ENCODE data around the gene NFATC2. TPM values are rescaled to one million over a fixed set of nuclear protein-coding genes. Genes with fewer than 3 reads are reported as not detected.

The NFATC2 gene
- total RNA-seq, 3 donors from 2014 or later, result 6.2 to 7.3 (median 7.2) TPM

GRCh38 chr20:51357543-51357942, 185.0 kb downstream of the NFATC2 start:
- no peaks in the 10 kb centered on the region for H3K4me1 ChIP-seq (ENCODE audit: low read depth)
- no peaks in the 10 kb centered on the region for H3K36me3 ChIP-seq (ENCODE audit: low read depth)
- no peak overlapping the region for H3K4me3 ChIP-seq
- DNase-seq (no peak), ATAC-seq (no peak)
- no peaks in the 10 kb centered on the region for H3K9me3 ChIP-seq
- TF ChIP-seq CTCF (IDR thresholded peaks at IDR 0.05), result no peak
- intact Hi-C loops (cut with DNase I, micrococcal nuclease), result no loop called here

- DNase-seq (no peak), ATAC-seq (no peak)
- Histone ChIP-seq H3K4me3 (no peak overlapping the region), H3K9me3 (no peaks in the 10 kb centered on the region), H3K36me3 (ENCODE audit: low read depth) (no peaks in the 10 kb centered on the region), H3K4me1 (ENCODE audit: low read depth) (no peaks in the 10 kb centered on the region)
- TF ChIP-seq CTCF (IDR thresholded peaks at IDR 0.05), result no peak
- intact Hi-C loops (cut with DNase I, micrococcal nuclease), result no loop called here
These were observed 185.6 kb downstream of the NFATC2 start for GRCh38 chr20:51356871-51357270.

GRCh38 chr20:51354769-51355319, 187.7 kb downstream of the NFATC2 start:
- no peaks in the 10 kb centered on the region for H3K4me1 ChIP-seq (ENCODE audit: low read depth)
- no peak for TF ChIP-seq CTCF (IDR thresholded peaks at IDR 0.05)
- no peaks in the 10 kb centered on the region for H3K9me3 ChIP-seq
- no peaks in the 10 kb centered on the region for H3K36me3 ChIP-seq (ENCODE audit: low read depth)
- intact Hi-C loops (cut with DNase I, micrococcal nuclease), result no loop called here
- peak; percentile 29 for ATAC-seq
- no peak for DNase-seq
- no peak overlapping the region for H3K4me3 ChIP-seq

- ATAC-seq, result no peak
- Histone ChIP-seq H3K4me3 (no peak overlapping the region), H3K36me3 (ENCODE audit: low read depth) (no peaks in the 10 kb centered on the region), H3K9me3 (no peaks in the 10 kb centered on the region), H3K4me1 (ENCODE audit: low read depth) (no peaks in the 10 kb centered on the region)
- TF ChIP-seq CTCF (IDR thresholded peaks at IDR 0.05), result no peak
- DNase-seq, result no peak
- intact Hi-C loops (cut with DNase I, micrococcal nuclease), result no loop called here
These were observed 188.2 kb downstream of the NFATC2 start for GRCh38 chr20:51354191-51354768.

GRCh38 chr20:51353491-51353890, 189.0 kb downstream of the NFATC2 start:
- ATAC-seq (no peak), DNase-seq (no peak)
- TF ChIP-seq CTCF (IDR thresholded peaks at IDR 0.05), result no peak
- H3K36me3 ChIP-seq (ENCODE audit: low read depth), result no peaks in the 10 kb centered on the region
- no peaks in the 10 kb centered on the region for H3K9me3 ChIP-seq
- H3K4me3 ChIP-seq, result no peak overlapping the region
- intact Hi-C loops (cut with DNase I, micrococcal nuclease), result no loop called here
- H3K4me1 ChIP-seq (ENCODE audit: low read depth), result no peaks in the 10 kb centered on the region

Data from mucosa of descending colon (tissue), 3 donors.